Epithelial cell of prostate (primary cell): ENCODE results near the gene TTC38.

Source experiments
- DNase-seq: peaks from one replicate; pipeline ENCODE4 v3.0.0-alpha.2; 2011; ENCODE audit warnings: low read depth, low spot score
- H3K27ac ChIP-seq: fragments of 450-650 bp; 2 replicates; pipeline ENCODE4 v1.5.1; 2017; ENCODE audit warnings: mild to moderate bottlenecking

TTC38 gene

GRCh38 chr22:46274381-46274780 lies 6.6 kb downstream of the TTC38 start:
- no peak overlapping the region for H3K27ac ChIP-seq
- DNase-seq: no peak

DNA sequence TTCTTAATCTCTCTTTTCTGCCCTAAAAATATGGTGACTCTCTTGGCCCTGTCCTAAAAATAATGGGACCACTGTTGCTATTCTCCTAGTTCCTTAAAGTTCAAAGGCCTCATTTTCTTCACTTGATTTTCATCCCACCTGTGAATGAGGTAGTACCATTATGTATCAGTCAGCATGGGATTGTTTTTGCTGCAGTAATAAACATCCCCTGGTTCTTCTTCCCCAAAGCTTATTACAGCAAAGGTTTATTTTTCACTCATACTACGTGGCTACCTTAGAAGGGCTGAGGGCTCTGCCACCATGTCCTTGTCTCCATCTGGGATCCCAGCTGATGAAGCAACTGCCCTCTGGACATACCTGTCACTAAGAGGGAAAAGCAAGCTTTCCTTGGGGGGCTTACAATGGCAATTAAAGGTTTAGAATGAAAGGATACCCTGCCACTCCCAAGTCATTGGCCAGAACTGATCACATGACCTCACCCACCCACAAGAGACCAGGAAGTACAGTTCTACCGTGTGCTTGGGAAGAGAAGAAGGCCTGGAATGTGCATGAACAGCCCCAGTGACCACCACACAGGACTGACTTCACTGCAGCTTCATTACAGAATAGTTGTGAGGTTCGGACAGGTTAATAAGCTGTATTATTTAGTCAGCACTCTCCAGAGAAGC lies 7.8 kb downstream of the TTC38 start:
- DNase-seq: no peak
- H3K27ac ChIP-seq: no peak overlapping the region

GRCh38 chr22:46276563-46276962 lies 8.8 kb downstream of the TTC38 start:
- no peak for DNase-seq
- H3K27ac ChIP-seq: no peak overlapping the region

DNA sequence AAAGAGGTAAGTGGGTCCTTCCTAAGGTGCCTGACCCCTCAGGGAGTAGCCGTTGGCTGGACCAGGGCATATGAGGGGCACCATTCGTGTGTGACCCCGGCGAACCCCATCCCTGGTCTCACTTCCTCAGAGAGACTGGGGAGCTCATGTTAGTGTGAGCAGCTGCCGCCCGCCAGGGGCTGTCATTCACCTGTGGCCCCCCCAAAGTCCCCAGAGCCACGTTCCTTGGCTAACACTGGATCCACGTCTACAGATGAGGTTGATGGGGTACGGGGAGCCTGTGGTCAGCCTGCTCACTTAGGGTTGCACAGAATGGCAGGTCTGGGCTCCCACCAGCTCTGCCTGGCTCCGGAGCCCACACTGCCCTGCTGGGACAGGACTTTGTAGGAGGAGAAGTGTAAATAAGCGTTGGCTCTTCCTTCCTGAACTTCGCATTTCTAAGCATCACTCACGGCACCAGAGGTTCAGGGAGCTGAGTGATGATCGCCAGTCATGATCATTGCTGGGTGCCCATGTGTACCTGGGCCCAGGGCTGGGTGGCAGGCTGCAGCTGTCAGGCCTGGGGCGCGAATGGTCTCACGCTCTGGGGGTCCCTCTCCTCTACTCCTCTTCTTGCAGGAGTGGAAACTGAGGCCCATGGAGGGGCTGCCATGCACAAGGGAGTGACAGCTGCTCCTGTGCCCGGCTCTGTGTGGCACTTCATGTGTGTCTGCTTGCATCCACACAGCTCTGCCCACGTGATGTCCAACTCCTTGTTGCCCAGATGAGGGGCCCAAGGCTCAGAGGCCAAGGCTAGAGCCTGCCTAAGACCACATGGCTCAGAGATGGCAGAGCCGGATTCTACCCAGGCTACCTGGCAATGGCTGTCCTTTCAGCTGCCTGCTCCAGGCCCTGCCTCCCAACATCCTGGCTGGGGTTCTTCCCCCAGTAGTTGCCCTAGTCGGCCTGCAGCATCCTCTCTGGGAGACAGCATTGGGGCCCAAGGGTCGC lies 11.1 kb downstream of the TTC38 start:
- no peak for DNase-seq
- H3K27ac ChIP-seq: no peak overlapping the region

DNA sequence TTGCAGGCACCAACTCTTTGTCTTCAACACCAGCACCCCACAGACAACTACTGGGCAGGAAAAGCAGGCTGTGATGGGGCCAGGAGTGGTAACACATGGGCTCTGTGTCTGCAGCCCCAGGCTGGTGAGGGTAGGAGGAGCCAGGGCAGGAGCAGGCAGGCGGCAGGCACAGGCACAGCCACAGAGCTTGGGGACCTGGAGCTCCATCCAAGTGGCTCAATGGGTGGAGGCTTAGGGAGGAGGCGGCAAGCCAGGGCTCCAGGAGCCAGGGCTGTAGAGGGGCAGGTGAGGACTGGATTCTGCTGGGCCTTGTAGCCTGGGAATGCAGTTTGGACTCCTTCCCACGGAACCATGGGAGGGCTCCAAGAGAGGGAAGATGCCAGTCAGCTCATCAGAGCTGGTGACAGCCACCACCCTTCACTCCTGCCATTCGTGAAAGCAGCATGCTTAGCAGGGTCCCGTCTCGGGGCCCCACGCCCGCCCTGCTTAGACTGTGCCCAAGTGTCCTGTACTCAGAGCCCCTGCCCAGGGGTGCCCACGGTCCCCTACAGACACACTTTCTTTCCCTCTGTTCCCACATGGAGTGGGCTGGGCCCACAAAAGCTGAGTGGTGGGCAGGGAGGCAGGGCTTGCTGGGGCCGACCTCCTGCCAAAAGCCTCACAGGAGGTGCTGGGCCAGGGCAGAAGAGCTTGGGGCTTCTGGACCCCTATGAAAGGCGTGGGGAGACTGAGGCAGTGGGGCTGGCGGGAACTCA lies 12.4 kb downstream of the TTC38 start:
- no peak overlapping the region for H3K27ac ChIP-seq
- no peak for DNase-seq

- DNase-seq: no peak
- no peak overlapping the region for H3K27ac ChIP-seq
Observed at GRCh38 chr22:46280999-46281623, 13.3 kb downstream of the TTC38 start.

- H3K27ac ChIP-seq: no peak overlapping the region
- no peak for DNase-seq
Observed at GRCh38 chr22:46281866-46282678, 14.3 kb downstream of the TTC38 start.

DNA sequence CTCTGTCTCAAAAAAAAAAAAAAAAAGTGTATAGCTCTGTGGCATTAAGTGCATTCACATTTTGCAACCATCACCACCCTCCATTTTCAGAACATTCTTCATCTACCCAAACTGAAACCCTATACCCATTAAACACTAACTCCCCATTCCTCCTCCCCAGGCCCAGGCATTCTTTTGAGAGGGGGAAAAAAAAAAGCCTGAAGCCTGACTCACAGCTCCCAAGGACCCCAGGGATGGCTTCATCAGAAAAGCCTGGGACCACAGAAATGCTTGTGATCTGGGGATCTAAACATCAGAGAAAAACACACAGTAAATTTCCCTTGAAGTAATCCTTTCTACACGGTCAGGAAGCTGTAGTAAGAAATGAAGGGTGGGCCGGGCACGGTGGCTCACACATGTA lies 18.2 kb downstream of the TTC38 start:
- no peak overlapping the region for H3K27ac ChIP-seq
- no peak for DNase-seq

GRCh38 chr22:46286941-46287872 lies 19.4 kb downstream of the TTC38 start:
- no peak for DNase-seq
- no peak overlapping the region for H3K27ac ChIP-seq

- no peak for DNase-seq
- no peak overlapping the region for H3K27ac ChIP-seq
Observed at GRCh38 chr22:46287873-46288751, 20.3 kb downstream of the TTC38 start.

- H3K27ac ChIP-seq: no peak overlapping the region
- no peak for DNase-seq
Observed at GRCh38 chr22:46288846-46289243, 21.0 kb downstream of the TTC38 start.

DNA sequence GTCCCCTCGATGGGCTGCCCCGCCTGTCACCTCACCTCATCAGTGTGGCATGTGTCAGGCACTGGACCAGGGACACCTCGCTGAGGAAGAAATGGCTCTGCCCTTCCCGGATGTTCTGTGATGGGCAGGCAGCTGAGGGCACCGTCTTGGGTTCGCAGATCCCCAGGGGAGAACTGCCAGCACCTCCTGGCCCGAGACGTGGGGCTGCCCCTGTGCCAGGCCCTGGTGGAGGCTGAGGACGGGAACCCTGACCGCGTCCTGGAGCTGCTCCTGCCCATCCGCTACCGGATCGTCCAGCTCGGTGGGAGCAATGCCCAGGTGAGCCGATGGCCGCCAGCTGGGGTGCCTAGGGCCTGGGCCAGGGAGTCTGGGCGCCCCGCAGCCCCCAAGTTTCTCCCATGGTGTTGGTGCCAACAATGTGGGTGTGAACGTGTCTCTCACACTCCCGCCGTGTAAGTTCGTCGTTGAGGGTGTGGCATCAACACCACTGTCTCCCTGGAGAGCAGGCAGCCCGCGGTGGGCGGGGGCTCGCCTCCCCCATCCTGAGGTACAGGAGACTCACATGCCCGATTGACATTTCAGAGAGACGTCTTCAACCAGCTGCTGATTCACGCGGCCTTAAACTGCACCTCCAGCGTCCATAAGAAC lies 21.6 kb downstream of the TTC38 start:
- no peak overlapping the region for H3K27ac ChIP-seq
- DNase-seq: no peak

DNA sequence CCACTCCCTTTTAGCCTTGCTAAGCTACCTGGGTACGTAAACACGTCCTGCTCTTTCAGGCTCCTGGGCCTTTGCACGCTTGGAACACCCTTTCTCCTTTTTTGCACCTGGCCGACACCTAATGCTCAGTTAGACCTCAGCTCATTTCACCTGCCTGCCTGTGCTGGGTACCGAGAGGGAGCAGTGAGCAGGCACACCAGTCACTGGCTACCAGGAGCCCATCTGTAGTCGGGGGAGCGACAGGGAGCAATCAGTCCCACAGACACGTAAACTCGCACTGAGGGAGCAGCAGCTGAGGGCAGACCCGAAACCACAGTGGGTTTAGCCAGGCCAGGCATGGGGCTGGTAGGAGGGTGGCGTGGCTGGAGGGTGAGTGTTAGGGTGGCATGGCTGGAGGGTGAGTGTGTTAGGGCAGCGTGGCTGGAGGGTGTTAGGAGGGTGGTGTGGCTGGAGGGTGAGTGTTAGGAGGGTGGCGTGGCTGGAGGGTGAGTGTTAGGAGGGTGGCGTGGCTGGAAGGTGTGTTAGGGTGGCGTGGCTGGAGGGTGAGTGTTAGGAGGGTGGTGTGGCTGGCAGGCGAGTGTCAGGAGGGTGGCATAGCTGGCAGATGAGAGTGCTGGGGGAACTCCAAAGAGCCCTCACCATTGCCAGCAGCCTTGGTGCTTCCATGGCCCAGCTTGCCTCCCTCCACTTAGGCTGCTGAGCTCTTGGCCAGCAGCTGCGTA lies 22.5 kb downstream of the TTC38 start:
- H3K27ac ChIP-seq: no peak overlapping the region
- no peak for DNase-seq

DNA sequence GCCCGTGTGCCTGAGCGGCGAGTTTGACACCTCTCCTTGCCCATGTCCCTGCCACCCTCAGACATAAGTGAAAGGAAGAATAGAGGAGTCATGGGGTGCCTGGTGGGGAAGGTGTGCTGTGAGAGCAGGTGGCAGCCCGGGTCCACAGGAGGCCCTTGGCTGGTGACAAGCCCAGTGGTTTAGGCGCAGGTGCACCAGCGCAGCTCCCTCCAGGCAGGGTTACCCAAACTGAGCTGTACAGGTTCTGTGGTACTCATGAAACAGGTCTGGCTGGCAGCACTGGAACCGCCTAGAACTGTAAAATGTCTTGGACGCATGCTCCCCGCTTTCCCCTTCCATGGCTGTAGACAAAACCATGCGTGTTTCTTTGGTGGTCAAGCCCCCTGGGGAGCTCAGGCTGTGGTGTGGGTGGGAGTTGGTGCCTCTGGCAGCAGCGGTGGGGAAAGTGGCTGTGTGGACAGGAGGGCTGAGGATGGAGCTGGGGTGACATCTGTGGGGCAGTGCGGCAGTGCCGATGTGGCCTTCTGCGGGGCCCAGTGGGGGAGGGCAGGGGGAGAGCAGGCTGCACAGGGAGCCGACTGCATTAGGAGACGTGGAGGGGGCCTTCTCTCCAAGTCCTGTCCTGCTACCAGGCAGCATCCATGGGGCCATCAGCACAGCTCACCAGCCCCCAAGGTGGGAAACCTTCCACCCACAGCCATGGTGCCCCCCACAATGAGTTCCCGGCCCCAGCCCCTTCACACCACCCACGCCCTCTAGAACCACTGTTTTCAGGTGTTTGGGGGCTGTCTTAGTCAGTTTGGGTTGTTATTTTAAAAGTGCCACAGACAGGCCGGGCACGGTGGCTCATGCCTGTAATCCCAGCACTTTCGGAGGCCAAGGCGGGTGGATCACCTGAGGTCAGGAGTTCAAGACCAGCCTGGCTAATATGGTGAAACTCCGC lies 23.3 kb downstream of the TTC38 start:
- no peak overlapping the region for H3K27ac ChIP-seq
- no peak for DNase-seq

GRCh38 chr22:46292173-46292572 lies 24.4 kb downstream of the TTC38 start:
- no peak for DNase-seq
- no peak overlapping the region for H3K27ac ChIP-seq
